Endometrial microvascular endothelial cells (primary cell): ENCODE results near the gene ROS1. TPM values are rescaled to one million over a fixed set of nuclear protein-coding genes. Genes with fewer than 3 reads are reported as not detected.
"Not testable (repeated sequence)": the region's sequence is repeated elsewhere in the genome, so short reads cannot be mapped to it uniquely, and the experiment has no call there.

Experiments used
- in situ Hi-C: cut with HindIII; loops from 2 replicates; pipeline ENCODE4 v1.10.0; 2017; ENCODE audit warnings: low sequenced_read_pairs, low pct_unique_long_range_greater_than_20kb; ENCODE audit errors: inconsistent ontology term
- total RNA-seq: library from RNA; depleted of rRNA; stranded (reverse); fragments of >200 nt; gene quantifications from one replicate; pipeline ENCODE4 v1.2.3, GENCODE V29; 2015; ENCODE audit errors: inconsistent ontology term

The ROS1 gene
- not detected for total RNA-seq

DNA sequence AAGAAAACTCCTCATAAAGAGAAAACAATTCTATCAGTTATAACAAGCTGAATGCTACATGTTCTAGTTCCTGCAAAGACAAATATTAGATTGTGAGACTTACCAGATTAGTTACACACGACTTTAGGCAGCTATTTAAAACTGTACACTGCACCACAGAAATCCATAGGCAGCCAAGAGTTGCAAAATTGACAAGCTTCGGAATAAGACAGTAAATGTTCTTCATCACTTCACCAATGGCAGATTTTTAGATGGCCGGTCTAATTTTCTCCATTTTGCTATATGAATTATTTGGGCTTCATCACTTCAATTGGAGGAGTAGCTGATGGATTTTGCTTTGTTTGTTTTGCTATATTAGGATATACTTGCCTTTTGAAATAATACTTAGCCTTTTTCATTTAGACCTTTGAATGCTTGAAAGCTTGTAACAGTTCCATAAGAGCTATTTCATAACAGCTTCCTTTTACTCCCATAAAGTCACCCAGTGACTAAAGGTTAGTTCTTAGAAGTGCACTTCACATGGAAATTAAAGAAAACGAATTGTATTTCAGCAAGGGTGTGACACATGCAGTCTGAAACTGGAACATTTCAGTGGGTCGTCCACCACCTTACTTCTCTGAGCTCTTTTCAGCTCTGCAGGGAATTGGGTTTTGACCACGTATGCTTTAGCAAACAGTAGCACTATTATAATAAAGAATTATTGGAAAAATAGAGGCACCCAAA, at the start of gene ROS1:
Gene ROS1, minus strand, starts transcription at position 512 of the 723 bp plus-strand sequence. Its CDS starts 286 bp downstream, at position 226.
- in situ Hi-C loops: no loop called here

DNA sequence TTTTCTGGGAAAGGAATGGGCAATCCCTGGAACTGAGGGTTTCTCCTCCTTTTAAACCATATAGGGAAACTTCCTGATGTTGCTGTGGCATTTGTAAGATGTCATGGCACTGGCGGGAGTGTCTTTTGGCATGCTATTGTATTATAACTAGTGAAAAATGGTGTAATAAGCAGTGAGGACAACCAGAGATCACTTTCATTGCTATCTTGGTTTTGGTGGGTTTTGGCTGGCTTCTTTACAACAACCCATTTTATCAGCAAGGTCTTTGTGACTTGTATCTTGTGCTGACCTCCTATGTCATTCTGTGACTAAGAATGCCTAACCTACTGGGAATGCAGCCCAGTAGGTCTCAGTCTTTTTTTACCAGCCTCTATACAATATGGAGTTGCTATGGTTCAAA, 47.7 kb upstream of the ROS1 start:
- in situ Hi-C loops: no loop called here

DNA sequence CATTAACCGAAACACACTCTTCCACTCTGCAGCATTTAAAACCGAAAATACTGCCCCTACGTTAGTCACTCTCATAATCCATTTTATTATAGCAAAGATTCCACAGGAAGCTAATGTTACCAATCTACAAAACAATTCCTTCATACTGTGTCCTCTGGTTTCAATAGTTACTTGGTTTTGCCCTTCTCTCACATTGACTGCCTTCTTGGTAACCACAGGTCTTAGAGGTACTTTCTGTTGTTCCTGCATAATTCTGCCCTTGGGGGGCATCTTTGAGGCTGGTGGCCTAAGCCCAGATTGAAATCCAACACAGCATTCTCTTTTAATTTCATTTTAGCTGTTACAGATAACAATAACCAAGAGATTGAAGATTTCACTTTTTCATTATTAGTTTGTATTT, 46.9 kb upstream of the ROS1 start:
- in situ Hi-C loops: no loop called here

DNA sequence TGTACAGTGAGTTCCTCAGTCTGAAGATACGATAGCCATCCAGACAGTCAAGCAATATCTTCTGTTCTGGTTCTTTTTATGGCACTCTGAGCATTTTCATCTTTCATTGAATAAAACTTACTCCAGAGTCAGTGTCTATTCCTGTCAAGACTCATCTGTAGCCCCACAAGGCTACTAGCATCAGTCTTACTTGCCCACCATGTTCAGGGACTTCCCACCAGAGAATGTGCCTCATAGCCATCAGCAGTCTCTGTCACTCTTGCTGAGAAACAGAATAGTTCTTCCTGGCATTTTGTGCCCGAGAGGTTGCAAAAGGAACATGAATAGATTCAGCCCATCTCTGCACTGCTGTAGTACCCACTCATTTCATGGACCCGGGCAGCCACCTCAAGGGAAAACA, 44.0 kb upstream of the ROS1 start:
- in situ Hi-C loops: no loop called here

DNA sequence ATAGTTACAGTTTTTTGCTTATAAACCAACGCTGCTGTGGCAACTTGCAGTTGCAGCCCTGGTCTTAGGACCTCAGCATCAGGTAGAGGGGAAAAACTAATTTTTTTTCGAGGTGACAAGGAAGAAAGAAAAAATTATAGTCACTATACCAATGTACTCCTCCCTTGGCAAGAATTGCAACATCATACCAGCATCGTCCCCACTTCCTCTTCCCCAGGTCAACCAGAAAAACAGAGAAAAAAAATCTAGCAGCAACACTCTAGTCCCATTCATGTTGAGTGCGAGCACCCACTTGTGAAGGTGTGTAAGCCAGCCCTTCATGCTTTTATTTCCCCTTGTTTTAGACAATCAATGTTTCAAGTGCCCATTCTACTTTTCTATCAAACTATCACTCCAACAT, 43.6 kb upstream of the ROS1 start:
- in situ Hi-C loops: no loop called here

DNA sequence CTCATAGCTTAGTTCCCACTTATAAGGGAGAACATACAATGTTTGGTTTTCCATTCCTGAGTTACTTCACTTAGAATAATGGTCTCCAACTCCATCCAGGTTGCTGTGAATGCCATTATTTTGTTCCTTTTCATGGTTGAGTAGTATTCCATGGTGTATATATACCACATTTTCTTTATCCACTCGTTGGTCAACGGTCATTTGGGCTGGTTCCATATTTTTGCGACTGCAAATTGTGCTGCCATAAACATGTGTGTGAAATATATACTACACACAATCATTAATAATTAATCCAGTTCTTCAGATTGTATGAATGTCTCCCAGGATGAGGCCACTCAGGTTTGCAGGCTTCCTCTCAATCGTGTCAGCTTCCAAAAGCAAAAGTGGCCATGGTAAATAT, 42.8 kb upstream of the ROS1 start:
- in situ Hi-C loops: not testable (repeated sequence)

DNA sequence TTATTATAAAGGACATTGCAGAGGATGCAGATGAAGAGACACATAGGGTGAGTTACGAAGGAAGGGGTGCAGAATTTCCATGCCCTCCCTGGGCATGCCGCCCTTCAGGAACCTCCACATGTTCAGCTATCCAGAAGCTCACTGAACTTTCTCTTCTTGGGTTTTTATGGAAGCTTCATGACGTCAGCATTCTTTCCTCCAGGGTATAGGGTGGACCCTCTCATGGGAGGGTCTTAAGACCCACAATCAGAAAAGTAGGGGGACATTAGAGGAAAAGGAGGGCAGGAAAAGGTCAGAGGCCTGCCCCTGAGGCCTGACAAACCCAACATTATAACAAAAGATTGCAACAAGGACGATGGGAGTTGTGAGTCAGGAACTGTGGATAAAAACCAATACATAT, 42.1 kb upstream of the ROS1 start:
- in situ Hi-C loops: no loop called here

DNA sequence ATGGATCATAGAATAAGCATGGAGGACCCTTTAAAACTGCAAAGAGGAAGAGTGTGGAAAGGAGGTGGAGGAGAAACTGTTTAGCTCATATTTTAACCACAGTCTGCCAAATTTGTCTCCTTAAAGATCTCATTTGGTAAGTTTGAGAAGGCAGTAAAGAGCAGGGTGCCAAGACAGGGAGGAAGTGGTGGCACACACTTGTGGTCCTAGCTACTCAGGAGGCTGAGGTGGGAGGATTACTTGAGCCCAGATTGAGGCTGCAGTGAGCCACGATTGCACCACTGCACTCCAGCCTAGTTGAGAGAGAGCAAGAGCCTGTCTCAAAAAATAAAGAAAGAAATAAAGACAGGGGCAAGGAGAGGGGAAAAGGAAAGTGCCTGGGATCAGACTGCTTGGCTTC, 39.9 kb upstream of the ROS1 start:
- in situ Hi-C loops: no loop called here

DNA sequence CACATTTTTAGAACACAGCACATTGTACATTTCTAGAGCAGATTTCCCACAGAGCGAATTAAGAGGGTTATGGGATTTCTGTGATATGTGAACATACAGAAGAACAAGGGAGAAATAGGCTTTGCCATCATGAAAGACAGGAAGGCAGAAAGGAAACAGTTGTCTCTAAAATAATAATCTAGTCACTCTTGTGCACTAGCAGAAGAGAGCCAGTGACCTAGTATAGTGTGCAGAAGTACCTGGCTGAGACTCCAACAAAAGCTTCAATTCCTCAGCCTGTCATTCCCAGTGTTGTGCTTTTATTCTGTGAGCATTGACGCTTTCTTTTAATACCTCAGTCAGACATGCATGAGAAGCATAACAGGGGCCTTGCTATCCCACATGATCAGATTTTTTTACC, 39.0 kb upstream of the ROS1 start:
- in situ Hi-C loops: no loop called here

DNA sequence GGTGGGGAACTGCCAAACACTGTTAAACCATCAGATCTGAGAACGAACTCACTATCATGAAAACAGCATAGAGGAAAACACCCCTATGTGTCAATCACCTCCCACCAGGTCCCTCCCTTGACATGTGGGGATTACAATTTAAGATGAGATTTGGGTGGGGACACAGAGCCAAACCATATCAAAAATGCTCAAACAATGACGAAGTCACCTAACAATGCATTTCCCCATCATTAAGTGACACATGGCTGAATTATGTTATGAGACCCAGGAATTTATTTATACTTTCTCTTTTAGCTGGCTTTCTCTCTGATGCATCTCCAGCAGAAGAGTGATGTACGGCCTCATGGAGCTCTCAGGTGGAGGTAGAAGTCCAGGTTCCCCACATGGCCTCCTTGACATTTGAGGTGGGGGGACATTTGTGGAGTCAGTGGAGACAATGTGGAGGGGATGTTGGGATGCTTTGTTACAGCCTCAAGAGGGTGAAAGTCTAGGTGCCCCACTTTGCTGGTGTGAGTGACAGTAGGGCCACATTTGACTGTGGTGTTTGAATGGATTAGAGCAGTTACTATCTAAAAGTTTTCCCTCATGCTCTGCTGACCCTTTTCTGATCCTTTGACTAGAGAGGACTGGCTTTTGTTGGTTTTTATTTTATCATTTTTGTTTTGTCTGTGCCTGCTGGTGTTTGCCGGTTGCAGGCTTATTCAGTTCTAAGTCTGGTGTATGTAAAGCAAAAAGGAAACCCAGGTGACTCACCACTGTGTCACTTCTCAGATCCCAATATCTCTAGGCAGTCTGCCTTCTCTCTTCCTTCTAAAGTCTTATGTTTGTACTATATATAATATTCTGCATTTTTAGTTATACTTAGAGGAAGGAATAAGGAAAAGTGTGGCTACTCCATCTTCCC, 38.3 kb upstream of the ROS1 start:
- in situ Hi-C loops: no loop called here

DNA sequence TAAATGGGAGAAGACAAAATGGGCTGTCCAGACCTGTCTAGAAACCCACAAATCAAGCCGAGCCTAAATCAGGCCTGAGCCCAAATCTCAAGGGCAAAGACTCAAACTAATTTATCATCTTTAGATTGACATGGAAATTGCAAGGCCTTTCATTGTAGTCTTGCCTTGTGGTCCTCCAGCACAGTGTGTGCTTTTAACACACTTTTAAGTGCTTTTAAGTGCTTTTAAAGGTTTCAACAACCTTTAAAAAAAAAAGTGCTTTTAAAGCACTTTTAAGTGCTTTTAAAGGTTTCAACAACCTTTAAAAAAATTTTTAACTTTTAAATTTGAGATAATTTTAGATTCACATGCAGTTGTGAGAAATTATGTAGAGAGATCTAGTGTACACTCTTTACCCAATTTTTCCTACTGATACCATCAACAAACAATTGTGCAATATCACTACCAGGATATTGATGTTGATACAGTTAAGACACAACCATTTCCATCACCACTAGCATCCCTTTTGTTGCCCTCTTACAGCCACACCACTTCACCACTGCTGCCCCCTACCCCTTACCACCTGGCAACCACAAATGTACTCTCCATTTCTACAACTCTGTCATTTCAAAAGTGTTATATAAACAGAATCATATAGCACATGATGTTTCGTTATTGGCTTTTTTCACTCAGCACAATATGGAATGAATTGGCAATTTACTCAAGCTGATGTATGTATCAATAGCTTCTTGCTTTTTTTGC, 33.6 kb upstream of the ROS1 start:
- in situ Hi-C loops: no loop called here

DNA sequence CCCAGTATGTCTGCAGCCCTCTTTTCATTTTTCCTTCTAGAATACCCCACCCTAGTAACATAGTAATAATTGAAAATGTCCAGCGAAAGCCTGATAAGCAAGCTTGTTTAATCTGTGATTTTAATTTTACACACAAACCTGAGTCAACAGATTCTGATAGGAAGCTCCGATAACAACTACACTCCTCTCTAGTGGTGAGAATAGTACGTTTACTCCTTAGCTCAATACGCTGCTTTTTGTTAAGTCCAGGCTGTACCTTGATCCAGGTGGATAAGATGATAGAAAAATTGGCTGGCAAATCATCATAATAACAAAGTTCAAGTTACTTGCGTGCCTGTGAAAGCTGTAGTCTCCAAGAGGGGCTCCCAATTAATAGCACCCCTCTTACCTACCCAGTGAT, 31.3 kb upstream of the ROS1 start:
- in situ Hi-C loops: no loop called here

DNA sequence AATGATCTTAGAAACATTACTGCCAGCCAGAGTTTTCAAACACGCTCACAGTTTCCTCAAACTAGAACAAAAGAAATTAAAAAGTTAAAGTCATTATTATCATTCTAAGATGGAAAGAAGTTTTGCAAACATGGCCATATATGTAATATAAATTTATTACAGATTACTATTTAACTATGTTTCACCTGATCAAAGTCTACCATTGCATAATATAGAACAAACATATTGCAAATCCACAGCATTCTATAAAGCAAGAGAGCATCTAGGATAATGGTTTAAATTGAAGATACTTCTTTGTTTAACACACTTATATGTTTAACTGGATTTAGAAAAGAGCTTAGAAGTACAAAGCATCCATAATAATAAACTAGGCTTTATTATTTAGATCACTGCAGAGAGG, 30.5 kb upstream of the ROS1 start:
- in situ Hi-C loops: no loop called here

DNA sequence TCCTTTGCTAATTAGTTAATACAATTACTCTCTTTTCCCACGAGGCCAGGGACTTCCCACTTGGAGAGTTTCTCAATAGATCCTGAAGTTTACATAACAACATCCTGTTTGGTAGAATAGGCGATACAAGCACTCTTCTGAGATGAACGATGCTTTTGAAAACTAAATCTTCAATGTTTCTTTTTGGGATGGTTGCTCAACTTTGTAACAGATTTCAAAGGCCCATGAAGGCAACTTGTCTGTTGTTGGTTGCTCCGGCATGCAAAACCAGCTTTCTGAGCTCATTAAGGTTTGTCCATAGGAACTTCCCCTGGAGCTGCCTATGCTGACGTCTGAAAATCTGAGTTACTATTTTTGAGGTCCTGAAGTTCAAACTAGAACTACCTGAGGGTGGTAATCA, 25.9 kb upstream of the ROS1 start:
- in situ Hi-C loops: no loop called here

DNA sequence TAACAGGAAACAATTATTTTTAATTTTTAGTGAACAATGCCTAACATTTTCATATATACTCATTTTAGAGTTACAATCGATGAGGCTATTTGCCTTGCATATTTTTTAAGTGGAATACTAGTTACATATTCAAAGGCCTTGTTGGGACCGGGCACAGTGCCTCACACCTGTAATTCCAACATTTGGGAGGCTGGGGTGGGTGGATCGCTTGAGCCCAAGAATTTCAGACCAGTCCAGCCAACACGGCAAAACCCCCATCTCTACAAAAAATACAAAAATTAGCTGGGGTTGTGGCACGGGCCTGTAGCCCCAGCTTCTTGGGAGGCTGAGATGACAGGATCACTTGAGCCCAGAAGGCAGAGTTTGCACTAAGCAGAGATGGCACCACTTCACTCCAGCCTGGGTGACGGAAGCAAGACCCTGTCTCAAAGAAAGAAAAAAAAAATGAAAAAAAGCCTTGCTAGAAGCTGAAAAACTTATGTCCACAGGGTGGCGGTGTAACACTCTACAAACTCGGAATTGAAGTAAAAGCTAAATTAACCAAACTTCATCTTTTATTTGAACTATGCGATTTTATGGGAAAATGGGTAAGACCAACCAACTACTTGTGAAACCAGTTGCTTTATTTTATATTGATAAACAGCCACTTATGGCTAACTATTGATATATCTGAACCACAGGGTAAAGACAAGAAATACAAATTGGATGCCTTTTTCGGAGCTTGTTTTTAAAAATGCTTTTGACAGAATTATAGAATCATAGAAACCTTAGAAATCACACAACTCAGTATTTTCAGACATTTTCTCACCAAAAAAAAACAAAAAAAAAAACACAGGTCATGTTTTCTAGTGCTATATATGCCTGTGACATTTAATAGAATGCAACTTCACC, 24.1 kb upstream of the ROS1 start:
- in situ Hi-C loops: no loop called here

DNA sequence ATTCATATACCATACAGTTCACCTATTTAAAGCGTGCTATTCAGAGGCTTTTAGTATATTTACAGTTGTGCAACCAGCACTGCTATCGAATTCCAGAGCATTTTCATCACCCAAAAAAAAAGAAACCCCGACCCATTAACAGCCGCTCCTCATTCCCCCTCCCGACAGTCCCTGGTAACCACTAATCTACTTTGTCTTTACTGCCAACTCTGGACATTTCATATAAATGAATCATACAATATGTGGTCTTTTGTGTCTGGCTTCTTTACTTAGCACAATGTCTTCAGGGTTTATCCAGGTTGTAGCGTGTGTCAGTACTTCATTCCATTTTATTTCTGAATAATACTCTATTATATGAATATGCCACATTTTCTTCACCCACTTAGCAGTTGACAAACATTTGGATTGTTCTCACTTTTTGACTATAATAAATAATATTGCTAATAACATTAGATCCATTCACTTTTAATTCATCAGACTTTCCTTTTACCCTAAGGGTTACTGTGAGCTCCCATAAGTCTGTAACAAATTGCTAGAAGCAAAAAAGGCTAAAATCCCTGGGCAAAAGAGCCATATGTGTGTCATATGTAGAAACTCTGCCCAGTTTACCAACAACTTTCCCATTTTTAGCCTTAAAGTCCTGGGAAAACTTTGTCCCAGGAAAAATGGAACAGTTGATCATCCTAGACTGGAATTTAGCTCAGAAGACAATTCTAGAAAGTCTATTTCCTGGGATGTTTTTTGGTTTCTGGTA, 23.2 kb upstream of the ROS1 start:
- in situ Hi-C loops: no loop called here

DNA sequence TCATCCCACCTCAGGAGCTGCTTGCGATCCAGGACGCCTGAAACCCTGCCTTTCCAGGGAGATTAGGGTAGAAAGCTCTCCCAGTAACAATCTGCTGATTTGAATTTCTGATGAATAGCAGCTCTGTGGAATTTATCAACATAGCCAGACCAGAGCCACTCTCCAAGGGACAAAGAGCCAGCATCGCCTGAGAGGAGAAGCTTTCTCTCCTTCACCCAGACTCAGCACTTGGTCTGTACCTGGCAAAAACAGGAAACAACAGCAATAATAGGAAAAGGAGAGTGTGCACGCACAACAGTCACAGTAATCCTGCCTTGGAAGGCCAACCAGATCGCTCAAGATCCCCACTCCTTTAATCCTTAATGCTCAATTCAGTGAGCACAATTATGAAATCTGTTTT, 22.3 kb upstream of the ROS1 start:
- in situ Hi-C loops: no loop called here

DNA sequence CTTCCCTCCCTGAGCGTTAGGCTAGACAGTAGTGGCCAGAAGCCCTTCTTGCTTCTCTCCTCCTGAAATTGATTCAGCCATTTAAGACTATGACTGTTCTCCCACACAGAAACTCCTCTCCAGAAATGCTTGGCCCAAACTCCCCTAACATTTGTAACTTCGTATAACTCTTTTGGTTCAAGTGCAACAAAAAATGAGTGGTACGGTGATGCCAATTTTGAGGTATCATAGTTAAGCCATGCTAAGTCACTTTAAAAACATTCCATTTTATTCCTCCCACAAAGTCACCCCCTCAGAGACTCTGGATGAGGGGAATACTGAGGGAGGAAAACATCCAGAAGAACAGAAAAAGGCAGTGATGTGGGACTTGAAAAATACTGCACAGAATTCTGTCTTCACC, 21.1 kb upstream of the ROS1 start:
- in situ Hi-C loops: no loop called here
